Stimulated activated CD4-positive, alpha-beta T cell treated with anti-CD3 and anti-CD28 coated beads, Interleukin-2, amount 100 ng/mL, for 4 hours (primary cell): ENCODE results near the gene PASD1.
"Not testable (repeated sequence)": the region's sequence is repeated elsewhere in the genome, so short reads cannot be mapped to it uniquely, and the experiment has no call there.

Source experiments
- DNase-seq: peaks from one replicate; pipeline ENCODE4 v3.0.0-alpha.2; 2020; ENCODE audit warnings: low read depth

PASD1 gene

GRCh38 chrX:151624677-151625076 lies 61.2 kb downstream of the PASD1 start:
- no peak for DNase-seq

GRCh38 chrX:151631822-151632221 lies 68.3 kb downstream of the PASD1 start:
- DNase-seq, result no peak

GRCh38 chrX:151633157-151633556 lies 69.7 kb downstream of the PASD1 start:
- DNase-seq, result no peak

GRCh38 chrX:151634937-151635336 lies 71.5 kb downstream of the PASD1 start:
- DNase-seq, result no peak

- no peak for DNase-seq
Observed at GRCh38 chrX:151641564-151641963, 78.1 kb downstream of the PASD1 start.

GRCh38 chrX:151675121-151675746 lies 111.8 kb downstream of the PASD1 start:
- no peak for DNase-seq

- no peak for DNase-seq
Observed at GRCh38 chrX:151676196-151676595, 112.7 kb downstream of the PASD1 start.

GRCh38 chrX:151679798-151680402 lies 116.4 kb downstream of the PASD1 start:
- no peak for DNase-seq

GRCh38 chrX:151680805-151681204 lies 117.3 kb downstream of the PASD1 start:
- DNase-seq, result peak; percentile 2

- DNase-seq, result no peak
Observed at GRCh38 chrX:151687635-151688034, 124.2 kb downstream of the PASD1 start.

GRCh38 chrX:151688695-151689094 lies 125.2 kb downstream of the PASD1 start:
- DNase-seq, result no peak

GRCh38 chrX:151692825-151693224 lies 129.3 kb downstream of the PASD1 start:
- DNase-seq, result no peak

- DNase-seq, result no peak
Observed at GRCh38 chrX:151694121-151694520, 130.6 kb downstream of the PASD1 start.

GRCh38 chrX:151694661-151695582 lies 131.4 kb downstream of the PASD1 start, which contains the start of gene PRRG3:
Gene PRRG3 (plus strand): TSS chrX:151695458. CDS start chrX:151698815, 3,357 bp downstream.
- DNase-seq, result no peak

GRCh38 chrX:151695583-151696340 lies 132.3 kb downstream of the PASD1 start:
- DNase-seq, result no peak

GRCh38 chrX:151697082-151697481 lies 133.6 kb downstream of the PASD1 start:
- DNase-seq, result not testable (repeated sequence)

GRCh38 chrX:151697522-151697921 lies 134.0 kb downstream of the PASD1 start:
- no peak for DNase-seq

GRCh38 chrX:151698485-151698884 lies 135.0 kb downstream of the PASD1 start:
- no peak for DNase-seq

- DNase-seq, result no peak
Observed at GRCh38 chrX:151699746-151700145, 136.3 kb downstream of the PASD1 start.

GRCh38 chrX:151700581-151700980 lies 137.1 kb downstream of the PASD1 start:
- DNase-seq, result no peak

GRCh38 chrX:151701071-151701470 lies 137.6 kb downstream of the PASD1 start:
- no peak for DNase-seq

GRCh38 chrX:151701531-151701930 lies 138.1 kb downstream of the PASD1 start:
- DNase-seq, result no peak
